ENCODE results near the gene GPR68.

GRCh38 chr14:91229005-91229382 lies 15.5 kb downstream of the GPR68 start:
- TF ChIP-seq CTCF (IDR thresholded peaks at IDR 0.05) (no peak), POLR2A (IDR thresholded peaks at IDR 0.05) (no peak)
